Ovary (tissue), 9 donors: ENCODE measurements around the gene CHD3. TPM values are rescaled to one million over a fixed set of nuclear protein-coding genes. Genes with fewer than 3 reads are reported as not detected.

Source experiments
- DNase-seq, 5 donors: peaks; one replicate each; pipeline ENCODE4 v3.0.0-alpha.2; 2019 to 2020
- H3K27ac ChIP-seq, 2 donors: fragments of 200-600 bp; one replicate each; pipeline versions ENCODE4 v1.5.1 to v1.8.0; 2019 to 2022
- H3K27me3 ChIP-seq: fragments of 200-600 bp; one replicate; pipeline ENCODE4 v1.8.0; 2022
- H3K36me3 ChIP-seq: fragments of 200-600 bp; sonication (generic); one replicate; pipeline ENCODE4 v1.5.1; 2019
- H3K4me1 ChIP-seq: one replicate; pipeline ENCODE4 v1.8.1; 2013; ENCODE audit warnings: mild to moderate bottlenecking, moderate library complexity; ENCODE audit not compliant: insufficient read depth
- H3K4me3 ChIP-seq: fragments of 200-600 bp; sonication (generic); one replicate; pipeline ENCODE4 v1.5.1; 2017
- H3K9me3 ChIP-seq, 2 donors: fragments of 200-600 bp in 1 of 2; sonication (generic) in 1 of 2; one replicate each; pipeline versions ENCODE4 v1.5.1 to v1.8.1; 2013 to 2019; ENCODE audit warnings: mild to moderate bottlenecking in 1 of 2, moderate library complexity in 1 of 2
- EP300 ChIP-seq: sonication (generic); formaldehyde crosslinking; IDR thresholded peaks from one replicate; pipeline ENCODE4 v1.6.1; 2017; ENCODE audit warnings: antibody characterized with exemption
- POLR2A ChIP-seq: fragments of 450-650 bp; IDR thresholded peaks from one replicate; pipeline ENCODE4 v1.6.1; 2017; ENCODE audit warnings: antibody characterized with exemption, mild to moderate bottlenecking, moderate library complexity
- WGBS, 3 donors: extraction: QIAGEN DNeasy Blood & Tissue Kit in 1 of 3; methylation state at CpG; one replicate each; pipeline versions ENCODE4 v1.1.5 to v1.1.7; 2013 to 2017; 5-methylcytosine and 5-hydroxymethylcytosine counted together
- intact Hi-C, 4 donors: fragments of 100-400 bp; cut with DNase I; formaldehyde crosslinking; loops; one replicate each; pipeline versions ENCODE4 v1.11.0 to v1.15.1; 2022 to 2023
- polyA plus RNA-seq, 2 donors: library from polyadenylated mRNA; stranded (reverse); fragments of 200-250 nt in 1 of 2; fragments of 350-450 nt in 1 of 2; fragmentation: Illumina TruSeq in 1 of 2; extraction: RNeasy Lipid Tissue Mini Kit (QIAGEN cat#74804) in 1 of 2; gene quantifications; one replicate each; pipeline ENCODE4 v1.2.3, GENCODE V29; 2013 to 2014
- total RNA-seq, 7 donors: library from RNA; depleted of rRNA in 2 of 7; stranded (reverse); fragments of >200 nt in 2 of 7; fragmentation: NEBNext Ultra II Directional in 3 of 7; extraction: Animal tissue kit (Norgen Biotek cat#: 25700) in 3 of 7; gene quantifications; one replicate each; pipeline versions ENCODE4 v1.1.0 to v1.2.4, GENCODE V29; 2016 to 2023
- TF ChIP-seq, protein P1 (sequence below), 3 donors: fragments of 450-650 bp in 2 of 3; fragments of 200-600 bp in 1 of 3; IDR thresholded peaks; one replicate each; pipeline versions ENCODE4 v1.5.1 to v1.8.0; 2016 to 2022; ENCODE audit warnings: antibody characterized with exemption in 3 of 3, mild to moderate bottlenecking in 1 of 3
- donor health status: DM: no; HTN: no; CAD: no; lungs with moderate emphysema.
- donor health status: DM: no; HTN: no; CAD: no.
- donor health status: Bipolar disorder and iron deficiency.
- donor health status: DM: yes; HTN: yes; CAD: no.
- donor health status: DM: no; HTN: no; CAD: no.
- donor health status: DM: yes; HTN: yes; CAD: no.

The CHD3 gene
- total and polyA plus RNA-seq, 9 donors = 65.7 to 145 (median 100) TPM

DNA sequence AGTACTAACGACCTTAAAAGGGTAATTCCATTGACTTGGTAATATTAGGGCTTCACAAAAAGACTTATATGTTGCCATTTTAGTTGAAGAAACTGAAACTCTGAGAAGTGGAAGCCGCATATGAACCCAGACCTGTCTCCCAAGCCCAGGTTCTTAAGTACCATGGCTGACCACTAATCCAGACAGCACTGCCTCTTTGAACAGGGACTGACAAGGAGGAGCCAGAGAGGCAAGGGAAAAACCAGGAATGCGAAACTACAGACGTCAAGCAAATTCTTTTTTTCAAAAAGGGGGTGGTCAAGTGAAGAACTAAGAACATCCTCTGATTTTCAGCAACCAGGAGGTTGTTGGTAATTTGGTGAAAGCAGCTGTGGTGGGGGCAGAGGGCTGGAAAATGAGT, 15.5 kb upstream of the CHD3 start:
- intact Hi-C loops = loop anchor here in 1 of 4 donors (5.0 kb wide), 1 partner anchor 184 kb away; no protein-coding TSS in a partner anchor
- 63 to 65% (median 65%) methylated on average over 4 of the region's 4 CpGs for WGBS, 3 donors
- Histone ChIP-seq H3K4me3 (no peak overlapping the region), H3K27ac (no peak overlapping the region), H3K4me1 (no peaks in the 10 kb centered on the region), H3K27me3 (no peaks in the 10 kb centered on the region), H3K9me3 (no peaks in the 10 kb centered on the region), H3K36me3 (no peaks in the 10 kb centered on the region)
- TF ChIP-seq, protein P1, sequence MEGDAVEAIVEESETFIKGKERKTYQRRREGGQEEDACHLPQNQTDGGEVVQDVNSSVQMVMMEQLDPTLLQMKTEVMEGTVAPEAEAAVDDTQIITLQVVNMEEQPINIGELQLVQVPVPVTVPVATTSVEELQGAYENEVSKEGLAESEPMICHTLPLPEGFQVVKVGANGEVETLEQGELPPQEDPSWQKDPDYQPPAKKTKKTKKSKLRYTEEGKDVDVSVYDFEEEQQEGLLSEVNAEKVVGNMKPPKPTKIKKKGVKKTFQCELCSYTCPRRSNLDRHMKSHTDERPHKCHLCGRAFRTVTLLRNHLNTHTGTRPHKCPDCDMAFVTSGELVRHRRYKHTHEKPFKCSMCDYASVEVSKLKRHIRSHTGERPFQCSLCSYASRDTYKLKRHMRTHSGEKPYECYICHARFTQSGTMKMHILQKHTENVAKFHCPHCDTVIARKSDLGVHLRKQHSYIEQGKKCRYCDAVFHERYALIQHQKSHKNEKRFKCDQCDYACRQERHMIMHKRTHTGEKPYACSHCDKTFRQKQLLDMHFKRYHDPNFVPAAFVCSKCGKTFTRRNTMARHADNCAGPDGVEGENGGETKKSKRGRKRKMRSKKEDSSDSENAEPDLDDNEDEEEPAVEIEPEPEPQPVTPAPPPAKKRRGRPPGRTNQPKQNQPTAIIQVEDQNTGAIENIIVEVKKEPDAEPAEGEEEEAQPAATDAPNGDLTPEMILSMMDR (IDR thresholded peaks at IDR 0.05) = no peak
- TF ChIP-seq EP300 (no peak), POLR2A (no peak)
- no peak for DNase-seq

DNA sequence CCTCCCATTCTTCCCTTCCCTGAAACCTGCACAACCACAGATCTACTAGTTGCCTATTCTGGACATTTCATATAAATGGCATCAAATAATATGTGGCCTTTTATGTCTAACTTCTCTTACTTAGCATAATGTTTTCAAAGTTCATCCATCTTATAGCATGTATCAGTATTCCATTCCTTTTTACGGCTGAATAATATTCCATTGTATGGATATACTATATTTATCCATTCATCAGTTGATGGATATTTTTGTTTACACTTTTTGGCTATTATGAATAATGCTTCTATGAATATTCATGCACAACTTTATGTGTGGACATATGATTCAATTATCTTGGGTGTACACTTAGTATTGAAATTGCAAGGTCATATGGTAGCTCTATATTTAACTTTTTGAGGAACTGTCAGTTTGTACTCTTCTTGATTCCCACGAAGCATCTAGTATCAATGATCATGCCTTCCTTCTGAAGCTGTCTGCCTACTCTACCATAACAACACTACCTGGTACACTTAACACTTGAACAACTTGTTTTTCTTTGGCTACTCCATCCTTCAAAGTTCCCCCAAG, 12.7 kb upstream of the CHD3 start:
- no peaks in the 10 kb centered on the region for H3K9me3 ChIP-seq
- TF ChIP-seq POLR2A (no peak), EP300 (no peak)
- TF ChIP-seq, protein P1 (IDR thresholded peaks at IDR 0.05) = no peak
- no peaks in the 10 kb centered on the region for H3K4me1 ChIP-seq
- no peak for DNase-seq
- intact Hi-C loops = no loop called here
- H3K27ac ChIP-seq = no peak overlapping the region
- no peak overlapping the region for H3K4me3 ChIP-seq
- H3K36me3 ChIP-seq = no peaks in the 10 kb centered on the region
- no peaks in the 10 kb centered on the region for H3K27me3 ChIP-seq
- WGBS, 3 donors = 80 to 90% (median 85%) methylated on average over 2 of the region's 2 CpGs

DNA sequence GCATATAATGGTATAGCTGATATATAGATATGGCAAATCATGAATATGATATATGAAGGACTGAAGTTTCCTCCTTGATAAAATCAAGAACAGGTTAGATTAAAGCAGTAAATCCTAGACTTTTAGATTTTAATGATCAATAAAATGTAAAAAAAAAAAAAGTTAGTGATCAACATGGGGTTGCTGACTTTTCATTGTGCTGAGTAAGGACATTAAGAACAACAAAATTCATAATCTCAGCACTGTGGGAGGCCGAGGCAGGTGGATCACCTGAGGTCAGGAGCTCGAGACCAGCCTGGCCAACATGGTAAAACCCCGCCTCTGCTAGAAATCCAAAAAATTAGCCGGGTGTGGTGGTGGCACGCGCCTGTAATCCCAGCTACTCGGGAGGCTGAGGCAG, 10.4 kb upstream of the CHD3 start:
- Histone ChIP-seq H3K9me3 (no peaks in the 10 kb centered on the region), H3K27ac (no peak overlapping the region), H3K4me3 (no peak overlapping the region), H3K36me3 (no peaks in the 10 kb centered on the region), H3K27me3 (no peaks in the 10 kb centered on the region), H3K4me1 (no peaks in the 10 kb centered on the region)
- no peak for DNase-seq
- WGBS, 3 donors = 92 to 98% (median 94%) methylated on average over 7 of the region's 7 CpGs
- TF ChIP-seq, protein P1 (IDR thresholded peaks at IDR 0.05) = no peak
- no peak for TF ChIP-seq POLR2A
- intact Hi-C loops = no loop called here

DNA sequence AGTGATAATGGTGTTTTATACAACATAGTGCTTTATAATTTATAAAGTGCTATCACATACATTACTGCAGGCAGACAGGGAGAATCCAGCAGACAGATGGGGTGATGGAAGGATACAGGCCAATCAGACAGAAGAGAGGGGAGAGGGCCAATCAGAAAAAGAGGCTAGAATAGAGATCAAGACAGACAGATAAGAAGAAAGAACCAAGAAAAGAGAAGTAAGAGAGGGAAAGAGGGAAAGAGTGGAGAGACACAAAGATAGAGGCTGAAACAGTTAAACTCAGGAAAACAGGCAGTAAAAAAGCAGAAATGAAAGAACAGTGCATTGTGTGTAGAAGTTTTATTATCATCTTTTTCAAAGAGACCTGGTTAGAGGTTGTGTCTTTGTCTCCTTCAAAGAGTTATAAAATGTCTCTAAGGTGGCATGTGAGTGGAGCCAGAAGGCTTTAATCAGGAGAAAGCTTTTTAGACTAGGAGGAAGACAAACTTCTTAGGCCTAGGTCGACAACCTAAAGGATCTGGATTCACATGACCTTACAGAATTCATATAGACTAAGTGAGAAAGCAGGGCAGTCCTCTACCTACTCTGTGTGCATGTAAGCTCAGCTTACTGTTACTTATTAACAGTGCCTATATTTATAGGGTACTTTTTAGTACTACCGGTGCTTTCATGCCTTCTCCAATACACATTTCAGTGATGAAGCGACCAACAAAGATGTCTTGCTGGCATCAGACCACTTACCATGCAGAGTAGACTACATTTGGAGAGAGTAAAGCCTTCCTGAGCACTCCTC, 8.3 kb upstream of the CHD3 start:
- Histone ChIP-seq H3K9me3 (no peaks in the 10 kb centered on the region), H3K4me1 (no peaks in the 10 kb centered on the region), H3K27me3 (no peaks in the 10 kb centered on the region), H3K27ac (no peak overlapping the region), H3K36me3 (no peaks in the 10 kb centered on the region), H3K4me3 (no peak overlapping the region)
- TF ChIP-seq POLR2A (no peak), EP300 (no peak)
- TF ChIP-seq, protein P1 (IDR thresholded peaks at IDR 0.05) = no peak
- 78 to 83% (median 82%) methylated on average over 3 of the region's 3 CpGs for WGBS, 3 donors
- intact Hi-C loops = no loop called here
- DNase-seq = no peak
